Gastroesophageal sphincter (tissue), 4 donors: Measurements from ENCODE around the gene MSRB1. TPM values are rescaled to one million over a fixed set of nuclear protein-coding genes. Genes with fewer than 3 reads are reported as not detected.

Experiments used
- ATAC-seq: fragments of 150-250 bp; one replicate; pipeline ENCODE4 v1.9.1; 2016; ENCODE audit warnings: mild to moderate bottlenecking, moderate library complexity
- H3K27ac ChIP-seq, 4 donors: fragments of 200-600 bp; sonication (generic) in 3 of 4; 1 replicate in 3 of 4; 2 replicates in 1 of 4; pipeline ENCODE4 v1.5.1; 2016 to 2019
- H3K27me3 ChIP-seq: fragments of 200-600 bp; sonication (generic); one replicate; pipeline ENCODE4 v1.5.1; 2019
- H3K36me3 ChIP-seq, 2 donors: fragments of 200-600 bp; sonication (generic); one replicate each; pipeline ENCODE4 v1.5.1; 2019; ENCODE audit warnings: control low read depth in 1 of 2
- H3K4me1 ChIP-seq, 3 donors: fragments of 200-600 bp; sonication (generic); 1 replicate in 2 of 3; 2 replicates in 1 of 3; pipeline ENCODE4 v1.5.1; 2016 to 2019; ENCODE audit warnings: control low read depth in 2 of 3
- H3K4me3 ChIP-seq, 2 donors: fragments of 200-600 bp; sonication (generic); one replicate each; pipeline ENCODE4 v1.5.1; 2019; ENCODE audit warnings: mild to moderate bottlenecking in 1 of 2, moderate library complexity in 1 of 2
- H3K9me3 ChIP-seq, 3 donors: fragments of 200-600 bp; sonication (generic); one replicate each; pipeline ENCODE4 v1.5.1; 2017 to 2019; ENCODE audit warnings: control low read depth in 2 of 3
- EP300 ChIP-seq: sonication (generic); formaldehyde crosslinking; IDR thresholded peaks from one replicate; pipeline ENCODE4 v1.6.1; 2017; ENCODE audit warnings: antibody characterized with exemption, mild to moderate bottlenecking
- POLR2A ChIP-seq, 2 donors: fragments of 450-650 bp; IDR thresholded peaks; one replicate each; pipeline ENCODE4 v1.6.1; 2017; ENCODE audit warnings: antibody characterized with exemption in 2 of 2, mild to moderate bottlenecking in 2 of 2, moderate library complexity in 1 of 2
- POLR2AphosphoS5 ChIP-seq: sonication (generic); formaldehyde crosslinking; IDR thresholded peaks from one replicate; pipeline ENCODE4 v1.6.1; 2017; ENCODE audit warnings: antibody characterized with exemption
- WGBS, 2 donors: methylation state at CpG; one replicate each; pipeline ENCODE4 v1.1.5; 2018; ENCODE audit warnings: low coverage in 1 of 2; 5-methylcytosine and 5-hydroxymethylcytosine counted together
- total RNA-seq, 4 donors: library from RNA; depleted of rRNA; stranded (reverse); fragments of >200 nt; gene quantifications; one replicate each; pipeline ENCODE4 v1.1.0, GENCODE V29; 2016
- TF ChIP-seq, protein P1 (sequence below), 4 experiments: fragments of 200-600 bp in 2 of 4; fragments of 450-650 bp in 2 of 4; sonication (generic) in 1 of 4; IDR thresholded peaks; one replicate each; pipeline ENCODE4 v1.5.1; 2017 to 2019; ENCODE audit warnings: antibody characterized with exemption in 4 of 4, mild to moderate bottlenecking in 2 of 4, moderate library complexity in 2 of 4

Gene MSRB1
- total RNA-seq, 4 donors from 2014 or later = 23.8 to 53.7 (median 44.8) TPM

DNA sequence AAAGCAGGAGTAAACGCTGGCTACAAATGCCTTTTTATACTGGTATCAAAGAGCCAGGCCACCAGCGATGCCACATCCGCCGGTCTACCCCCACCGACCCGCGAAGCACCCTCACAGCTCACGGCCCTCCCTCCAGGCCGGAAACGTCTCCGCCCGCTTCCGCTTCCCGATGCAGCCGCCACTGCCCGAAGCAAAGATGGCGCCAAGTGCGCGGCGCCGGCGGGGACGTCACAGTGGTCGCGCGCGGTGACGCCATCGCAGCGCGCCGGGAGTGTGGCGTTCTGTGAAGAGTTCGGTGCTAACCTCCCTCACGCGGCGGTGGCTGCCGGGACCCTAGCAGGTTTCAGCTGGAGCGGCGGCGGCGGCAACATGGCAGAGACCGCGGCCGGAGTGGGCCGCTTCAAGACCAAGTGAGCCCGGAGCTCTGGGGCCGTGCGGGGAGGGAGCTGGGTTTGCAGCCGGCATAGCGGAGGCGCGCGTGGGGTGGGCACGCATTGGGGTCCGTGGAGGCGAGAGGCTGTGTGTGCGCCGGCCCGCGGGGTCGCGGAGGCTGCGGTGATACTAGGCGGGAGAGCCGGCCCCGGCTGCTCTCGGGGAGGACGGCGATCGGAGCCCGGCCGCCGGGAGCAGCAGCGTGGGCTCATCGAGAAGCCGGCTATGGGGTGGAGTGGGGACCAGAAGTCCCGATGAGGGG lies 28.9 kb upstream of the MSRB1 start, which contains the start of gene TBL3:
Gene TBL3 (plus strand): TSS at position 258 of the 694 bp plus-strand sequence. CDS start 112 bp downstream, at position 370.
- Histone ChIP-seq H3K27me3 (peaks cover 31% of the 10 kb centered on the region), H3K9me3 (no peaks in the 10 kb centered on the region), H3K27ac (peak within 1 kb of the TSS; percentile 81 to 97 (median 92)), H3K4me3 (peak within 1 kb of the TSS; percentile 73 to 99), H3K36me3 (peaks cover 0 to 35% of the 10 kb centered on the region in 2 donors), H3K4me1 (peaks cover 0 to 35% (median 21%) of the 10 kb centered on the region in 3 donors)
- TF ChIP-seq POLR2AphosphoS5 = peak; percentile 98
- TF ChIP-seq, protein P1, sequence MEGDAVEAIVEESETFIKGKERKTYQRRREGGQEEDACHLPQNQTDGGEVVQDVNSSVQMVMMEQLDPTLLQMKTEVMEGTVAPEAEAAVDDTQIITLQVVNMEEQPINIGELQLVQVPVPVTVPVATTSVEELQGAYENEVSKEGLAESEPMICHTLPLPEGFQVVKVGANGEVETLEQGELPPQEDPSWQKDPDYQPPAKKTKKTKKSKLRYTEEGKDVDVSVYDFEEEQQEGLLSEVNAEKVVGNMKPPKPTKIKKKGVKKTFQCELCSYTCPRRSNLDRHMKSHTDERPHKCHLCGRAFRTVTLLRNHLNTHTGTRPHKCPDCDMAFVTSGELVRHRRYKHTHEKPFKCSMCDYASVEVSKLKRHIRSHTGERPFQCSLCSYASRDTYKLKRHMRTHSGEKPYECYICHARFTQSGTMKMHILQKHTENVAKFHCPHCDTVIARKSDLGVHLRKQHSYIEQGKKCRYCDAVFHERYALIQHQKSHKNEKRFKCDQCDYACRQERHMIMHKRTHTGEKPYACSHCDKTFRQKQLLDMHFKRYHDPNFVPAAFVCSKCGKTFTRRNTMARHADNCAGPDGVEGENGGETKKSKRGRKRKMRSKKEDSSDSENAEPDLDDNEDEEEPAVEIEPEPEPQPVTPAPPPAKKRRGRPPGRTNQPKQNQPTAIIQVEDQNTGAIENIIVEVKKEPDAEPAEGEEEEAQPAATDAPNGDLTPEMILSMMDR (IDR thresholded peaks at IDR 0.05) = peak in 1 of 4 experiments; percentile 22
- TF ChIP-seq POLR2A (IDR thresholded peaks at IDR 0.05) = peak; percentile 94 to 95
- TF ChIP-seq EP300 = no peak
- ATAC-seq = peak; percentile 98
- WGBS, 2 donors = 0 to 3% methylated on average over 7 to 19 of the region's 78 CpGs

DNA sequence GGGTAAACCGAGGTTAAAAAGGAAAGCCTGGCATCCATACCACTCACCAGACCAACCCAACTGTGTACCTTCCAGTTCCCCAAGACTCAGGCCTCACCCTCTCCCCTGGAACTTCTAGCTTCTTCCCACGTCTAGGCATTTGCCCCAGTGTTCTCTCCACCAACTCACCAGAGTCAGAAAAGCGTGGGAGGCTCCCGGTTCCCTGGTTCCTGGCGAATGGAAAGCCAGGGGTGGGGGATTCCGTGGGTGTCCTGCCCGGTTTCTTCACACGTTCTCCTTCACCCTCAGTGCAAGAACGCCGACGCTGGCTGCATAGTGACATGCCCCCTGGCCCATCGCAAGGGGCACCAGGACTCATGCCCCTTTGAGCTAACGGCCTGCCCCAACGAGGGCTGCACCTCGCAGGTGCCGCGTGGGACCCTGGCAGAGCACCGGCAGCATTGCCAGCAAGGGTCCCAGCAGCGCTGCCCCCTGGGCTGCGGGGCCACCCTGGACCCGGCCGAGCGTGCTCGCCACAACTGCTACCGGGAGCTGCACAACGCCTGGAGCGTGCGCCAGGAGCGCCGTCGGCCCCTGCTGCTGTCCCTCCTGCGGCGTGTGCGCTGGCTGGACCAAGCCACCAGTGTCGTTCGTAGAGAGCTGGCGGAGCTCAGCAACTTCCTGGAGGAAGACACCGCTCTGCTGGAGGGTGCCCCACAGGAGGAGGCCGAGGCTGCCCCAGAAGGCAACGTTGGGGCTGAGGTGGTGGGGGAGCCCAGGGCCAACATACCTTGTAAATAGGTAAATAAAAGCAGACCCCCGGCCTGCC lies 25.4 kb upstream of the MSRB1 start:
- TF ChIP-seq, protein P1 (IDR thresholded peaks at IDR 0.05) = no peak
- TF ChIP-seq POLR2A (IDR thresholded peaks at IDR 0.05) (no peak), EP300 (no peak), POLR2AphosphoS5 (no peak)
- H3K4me1 ChIP-seq = peaks cover 0 to 49% (median 25%) of the 10 kb centered on the region in 3 donors
- H3K4me3 ChIP-seq = no peak overlapping the region
- 60 to 78% methylated on average over 1 to 8 of the region's 41 CpGs for WGBS, 2 donors
- H3K9me3 ChIP-seq = no peaks in the 10 kb centered on the region
- no peaks in the 10 kb centered on the region for H3K27me3 ChIP-seq
- no peaks in the 10 kb centered on the region for H3K36me3 ChIP-seq
- no peak overlapping the region for H3K27ac ChIP-seq
- no peak for ATAC-seq

DNA sequence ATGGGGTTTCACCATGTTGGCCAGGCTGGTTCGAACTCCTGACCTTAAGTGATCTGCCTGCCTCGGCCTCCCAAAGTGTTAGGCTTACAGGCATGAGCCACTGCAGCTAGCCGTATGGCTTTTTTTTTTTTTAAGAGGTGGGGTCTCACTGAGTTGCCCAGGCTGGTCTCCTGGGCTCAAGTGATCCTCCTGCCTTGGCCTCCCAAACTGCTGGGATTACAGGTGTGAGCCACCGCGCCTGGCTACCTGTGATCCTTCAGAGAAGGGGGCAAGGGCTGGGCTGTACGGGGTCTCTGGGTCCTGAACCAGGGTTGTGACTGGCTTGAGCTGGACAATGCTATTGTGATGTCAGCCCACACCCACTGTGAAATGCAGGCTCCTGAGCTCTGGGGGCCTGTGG lies 23.5 kb upstream of the MSRB1 start, which contains the start of gene RNF151:
Gene RNF151 (plus strand): TSS at position 397 of the 400 bp plus-strand sequence. CDS start 26 bp downstream, outside the sequence.
- peak within 1 kb of the TSS in 3 of 4 donors; percentile 98 to 99 (median 98) for H3K27ac ChIP-seq
- TF ChIP-seq POLR2AphosphoS5 (no peak), EP300 (no peak), POLR2A (IDR thresholded peaks at IDR 0.05) (no peak)
- TF ChIP-seq, protein P1 (IDR thresholded peaks at IDR 0.05) = no peak
- no CpG with 5 or more reads among the region's 6 CpGs for WGBS, 2 donors
- no peak for ATAC-seq
- H3K36me3 ChIP-seq = peaks cover 0 to 18% of the 10 kb centered on the region in 2 donors
- peak within 1 kb of the TSS in 1 of 2 donors; percentile 93 for H3K4me3 ChIP-seq
- peaks cover 0 to 47% (median 18%) of the 10 kb centered on the region in 3 donors for H3K4me1 ChIP-seq
- H3K27me3 ChIP-seq = no peaks in the 10 kb centered on the region
- no peaks in the 10 kb centered on the region for H3K9me3 ChIP-seq

DNA sequence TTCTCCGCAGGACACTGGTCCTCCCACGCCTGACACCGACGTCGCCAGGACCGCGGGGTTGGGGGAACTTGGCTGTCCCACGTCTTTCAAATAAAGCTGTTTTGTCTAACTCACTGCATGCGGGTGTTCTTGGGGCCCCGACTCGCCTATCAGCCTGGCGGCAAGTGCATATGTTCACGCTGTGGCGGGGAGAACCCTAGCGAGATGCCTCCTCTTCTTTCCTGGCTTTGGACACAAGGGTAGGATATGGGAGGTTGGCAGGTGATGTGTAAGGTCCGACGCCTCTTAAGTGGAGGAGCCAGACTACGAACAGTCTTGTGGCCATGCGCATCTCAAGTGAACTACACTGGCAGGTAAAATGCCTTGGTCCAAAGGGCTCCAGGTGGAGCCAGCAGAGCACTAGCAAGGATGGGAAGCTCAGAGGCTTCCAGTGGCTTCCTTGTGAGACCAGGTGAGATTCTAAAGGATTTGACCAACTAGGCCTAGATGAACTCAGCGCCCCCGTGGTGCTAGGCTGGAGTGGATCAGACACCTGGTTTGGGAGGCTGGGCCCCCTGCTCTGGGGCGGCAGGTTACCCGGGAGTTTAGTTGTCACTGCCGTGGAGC lies 22.5 kb upstream of the MSRB1 start:
- Histone ChIP-seq H3K27me3 (no peaks in the 10 kb centered on the region), H3K27ac (peak overlapping the region; percentile 76 to 99 (median 98)), H3K4me1 (peaks cover 0 to 47% (median 16%) of the 10 kb centered on the region in 3 donors), H3K9me3 (no peaks in the 10 kb centered on the region), H3K36me3 (peaks cover 0 to 27% of the 10 kb centered on the region in 2 donors), H3K4me3 (peak overlapping the region; percentile 50 to 93)
- WGBS, 2 donors = 70 to 80% methylated on average over 1 to 2 of the region's 24 CpGs
- TF ChIP-seq, protein P1 (IDR thresholded peaks at IDR 0.05) = no peak
- TF ChIP-seq EP300 = no peak
- TF ChIP-seq POLR2AphosphoS5 = no peak
- ATAC-seq = no peak
